HG03095 (cell line): Measurements from ENCODE around the gene GAGE12J.
"Not testable (repeated sequence)": the region's sequence is repeated elsewhere in the genome, so short reads cannot be mapped to it uniquely, and the experiment has no call there.

Source experiments
- ATAC-seq: cut with Tn5 transposase; IDR thresholded peaks from one replicate; pipeline ENCODE4 v1.9.1; 2021; ENCODE audit warnings: moderate library complexity; ENCODE audit not compliant: unreplicated experiment

The GAGE12J gene, protein sequence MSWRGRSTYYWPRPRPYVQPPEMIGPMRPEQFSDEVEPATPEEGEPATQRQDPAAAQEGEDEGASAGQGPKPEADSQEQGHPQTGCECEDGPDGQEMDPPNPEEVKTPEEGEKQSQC

DNA sequence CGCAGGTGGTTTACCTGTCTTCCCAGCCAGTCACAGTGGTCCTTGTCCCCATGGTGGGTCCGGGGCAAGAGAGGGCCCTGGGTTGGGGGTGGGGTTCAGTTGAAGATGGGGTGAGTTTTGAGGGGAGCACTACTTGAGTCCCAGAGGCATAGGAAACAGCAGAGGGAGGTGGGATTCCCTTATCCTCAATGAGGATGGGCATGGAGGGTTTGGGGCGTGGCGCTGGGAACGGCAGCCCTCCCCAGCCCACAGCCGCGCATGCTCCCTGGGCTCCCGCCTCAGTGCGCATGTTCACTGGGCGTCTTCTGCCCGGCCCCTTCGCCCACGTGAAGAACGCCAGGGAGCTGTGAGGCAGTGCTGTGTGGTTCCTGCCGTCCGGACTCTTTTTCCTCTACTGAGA, at the start of gene GAGE12J:
Gene GAGE12J, plus strand, starts transcription at position 301 of the 400 bp plus-strand sequence. CDS start 1,157 bp downstream, outside the sequence.
- not testable (repeated sequence) for ATAC-seq

- no peak for ATAC-seq
Measured at GRCh38 chrX:49272421-49272820, 49.4 kb upstream of the GAGE12J start.

DNA sequence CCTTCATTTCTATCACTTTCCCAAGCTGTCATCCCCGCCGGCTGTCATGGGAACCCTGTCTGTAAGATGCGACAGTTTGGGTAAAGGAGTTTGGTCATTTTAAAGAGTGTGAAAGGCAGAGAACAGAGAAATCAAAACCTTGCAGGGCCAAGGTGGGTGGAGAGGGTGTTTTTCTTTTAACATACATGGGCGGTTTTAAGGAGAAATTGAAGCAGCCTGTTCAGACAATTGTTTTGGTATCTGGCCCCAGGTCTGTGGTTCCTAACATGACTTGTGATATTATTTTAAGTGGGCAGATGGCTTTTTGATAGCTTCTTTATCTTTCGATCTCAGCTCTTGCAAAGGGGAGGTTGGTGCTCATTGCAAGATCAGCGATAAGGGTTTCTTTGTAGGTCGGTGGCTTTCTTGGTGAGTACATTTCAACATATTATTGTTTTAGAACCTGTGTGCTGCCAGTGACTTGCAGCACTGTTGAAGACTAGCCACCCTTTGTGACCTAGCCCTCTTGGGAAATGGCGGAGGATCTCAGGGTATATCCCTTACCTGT, 48.6 kb upstream of the GAGE12J start:
- ATAC-seq = no peak

GRCh38 chrX:49276207-49276606, 45.6 kb upstream of the GAGE12J start:
- no peak for ATAC-seq

DNA sequence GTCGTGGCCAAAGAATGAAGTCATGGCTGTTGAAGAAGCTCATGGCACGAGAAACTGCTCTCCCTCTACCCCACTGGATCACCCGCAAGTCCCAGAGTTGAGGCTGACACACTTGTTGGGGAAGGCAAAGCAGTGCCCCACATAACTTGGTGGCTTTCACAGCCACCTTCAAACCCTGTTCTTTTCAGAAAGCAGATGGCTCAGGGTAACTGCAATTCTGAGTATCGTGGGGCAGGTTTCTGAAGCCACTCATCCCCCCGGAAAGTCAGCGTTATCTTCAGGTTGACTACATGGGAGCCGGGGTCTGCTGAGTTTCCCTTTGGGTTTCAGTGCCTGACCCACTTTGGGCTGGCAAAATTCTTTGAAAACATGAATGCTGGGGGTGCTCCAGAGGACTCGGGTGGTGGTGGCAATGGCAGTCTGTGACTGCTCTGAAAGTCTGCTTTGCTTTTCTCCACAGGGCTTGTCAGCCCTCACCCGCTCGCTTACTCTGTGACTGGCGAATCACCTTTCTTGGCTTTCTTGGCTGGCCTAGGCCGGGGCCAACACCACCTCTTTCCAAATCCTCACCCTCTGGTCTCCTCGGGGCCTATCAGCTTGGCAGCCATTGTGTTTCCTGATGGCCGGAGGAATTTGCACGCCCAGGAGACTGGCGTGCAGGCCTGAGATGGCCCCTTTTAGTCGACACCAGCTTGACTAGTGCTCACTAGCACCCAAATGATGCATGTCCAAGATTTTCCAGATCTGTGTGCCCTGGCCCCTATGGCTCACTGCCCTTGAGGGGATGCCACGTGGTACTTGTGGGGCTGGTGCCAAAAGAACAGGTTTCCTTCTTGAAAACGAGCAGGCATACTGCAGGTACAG, 44.9 kb upstream of the GAGE12J start:
- ATAC-seq = no peak

- ATAC-seq = no peak
Measured at GRCh38 chrX:49277535-49277830, 44.4 kb upstream of the GAGE12J start.

GRCh38 chrX:49278081-49278480, 43.8 kb upstream of the GAGE12J start:
- no peak for ATAC-seq

DNA sequence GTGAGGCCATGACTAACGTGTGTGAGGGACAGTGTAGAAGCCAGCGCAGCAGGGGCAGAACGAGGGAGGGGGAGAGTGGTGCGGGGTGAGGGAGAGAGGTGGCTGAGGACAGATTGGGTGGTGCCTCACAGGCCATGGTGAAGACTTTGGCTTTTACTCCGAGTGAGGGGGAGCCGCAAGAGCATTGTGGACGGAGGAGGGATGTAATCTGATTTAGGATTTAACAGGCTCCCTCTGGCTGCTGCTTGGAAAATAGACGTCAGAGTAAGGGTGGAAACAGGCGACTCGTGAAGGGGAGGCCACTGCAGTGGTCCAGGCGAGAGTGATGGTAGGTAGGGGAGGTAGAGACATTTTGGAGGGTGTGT, 39.2 kb upstream of the GAGE12J start:
- ATAC-seq = no peak

DNA sequence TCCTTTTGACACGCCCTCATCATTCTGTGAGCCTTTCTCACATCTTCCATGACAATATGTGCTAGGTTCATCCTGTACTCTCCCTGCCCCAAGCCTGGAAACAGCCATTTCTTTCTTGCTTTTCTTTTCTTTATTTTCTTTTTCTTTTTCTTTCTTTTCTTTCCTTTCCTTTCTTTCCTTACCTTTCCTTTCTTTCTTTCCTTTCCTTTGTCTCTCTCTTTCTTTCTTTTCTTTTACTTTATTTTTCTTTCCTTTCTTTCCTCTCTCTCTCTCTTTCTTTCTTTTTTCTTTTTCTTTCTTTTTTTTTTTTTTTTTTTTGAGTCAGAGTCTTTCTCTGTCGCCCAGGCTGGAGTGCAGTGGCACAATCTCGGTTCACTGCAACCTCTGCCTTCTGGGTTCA, 37.6 kb upstream of the GAGE12J start:
- no peak for ATAC-seq

DNA sequence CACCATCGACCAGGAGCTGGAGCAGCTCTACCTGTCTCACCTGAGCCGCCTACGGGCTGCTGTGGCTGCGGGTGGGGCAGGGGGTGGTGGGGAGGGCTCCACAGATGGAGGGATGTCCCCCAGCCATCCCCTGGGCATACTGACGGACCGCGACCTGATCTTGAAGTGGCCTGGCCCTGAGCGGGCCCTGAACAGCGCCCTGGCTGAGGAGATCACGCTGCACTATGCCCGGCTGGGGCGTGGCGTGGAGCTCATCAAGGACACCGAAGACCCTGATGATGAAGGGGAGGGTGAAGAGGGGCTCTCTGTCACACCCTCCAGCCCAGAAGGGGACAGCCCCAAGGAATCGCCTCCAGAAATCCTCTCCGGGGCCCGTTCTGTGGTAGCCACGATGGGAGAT, 35.7 kb upstream of the GAGE12J start:
- no peak for ATAC-seq

GRCh38 chrX:49286581-49286980, 35.3 kb upstream of the GAGE12J start:
- ATAC-seq = no peak

DNA sequence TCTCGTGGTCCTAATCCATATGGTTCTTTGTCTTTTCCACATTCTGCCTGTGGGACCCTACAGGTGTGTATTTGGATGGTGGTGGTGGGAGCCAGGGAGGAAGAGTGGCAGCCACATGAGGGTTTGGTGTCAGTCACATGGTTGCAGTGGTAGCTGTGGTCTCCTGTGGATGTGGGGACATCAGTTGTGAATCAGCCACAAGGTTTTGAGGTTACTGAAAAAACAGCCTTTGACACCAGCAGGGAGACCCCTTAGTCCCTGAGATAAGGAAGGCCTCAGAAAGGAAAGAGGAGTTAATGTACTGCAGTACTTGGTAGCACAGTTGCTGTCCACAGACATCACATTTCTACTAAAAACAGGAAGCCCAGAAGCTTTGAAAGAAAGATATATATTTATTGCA, 34.2 kb upstream of the GAGE12J start:
- ATAC-seq = no peak

GRCh38 chrX:49290215-49290614, 31.6 kb upstream of the GAGE12J start:
- no peak for ATAC-seq

DNA sequence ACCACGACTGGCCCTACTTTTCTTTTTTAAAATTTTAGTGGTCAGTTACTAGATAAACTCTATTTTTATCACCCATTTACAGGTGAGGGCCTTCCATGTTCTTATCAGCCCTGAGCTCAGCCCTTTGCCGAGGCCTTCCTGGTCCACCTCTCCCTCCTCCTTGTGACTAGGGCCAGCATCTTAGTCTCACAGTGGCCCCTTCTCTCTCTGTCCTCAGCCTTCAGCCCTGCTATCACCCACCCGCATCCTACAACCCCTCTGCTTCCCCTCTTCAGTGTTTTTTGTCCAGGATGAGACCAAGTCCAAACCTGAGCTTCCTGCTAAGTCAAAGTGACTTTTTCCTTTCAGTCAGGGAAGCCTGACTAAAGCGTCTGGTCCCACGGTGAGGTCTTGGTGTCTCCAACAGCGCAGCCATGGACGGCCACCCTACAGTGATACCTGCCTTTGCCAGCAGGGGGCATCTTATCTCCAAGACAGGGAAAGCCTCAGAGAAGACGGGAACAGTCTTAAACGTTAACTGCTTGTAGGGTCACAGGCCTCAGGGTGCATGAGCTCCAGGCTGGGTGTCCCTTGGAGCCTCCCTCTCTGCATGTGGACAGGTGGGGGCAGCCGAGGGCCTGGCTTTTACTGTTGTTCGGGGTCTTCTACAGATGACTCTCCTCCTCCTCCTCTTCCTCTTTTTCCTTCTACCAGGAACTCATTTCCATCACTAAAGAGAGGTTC, 30.1 kb upstream of the GAGE12J start:
- peak; percentile 66 for ATAC-seq

- ATAC-seq = no peak
Measured at GRCh38 chrX:49292400-49293362, 29.2 kb upstream of the GAGE12J start.

DNA sequence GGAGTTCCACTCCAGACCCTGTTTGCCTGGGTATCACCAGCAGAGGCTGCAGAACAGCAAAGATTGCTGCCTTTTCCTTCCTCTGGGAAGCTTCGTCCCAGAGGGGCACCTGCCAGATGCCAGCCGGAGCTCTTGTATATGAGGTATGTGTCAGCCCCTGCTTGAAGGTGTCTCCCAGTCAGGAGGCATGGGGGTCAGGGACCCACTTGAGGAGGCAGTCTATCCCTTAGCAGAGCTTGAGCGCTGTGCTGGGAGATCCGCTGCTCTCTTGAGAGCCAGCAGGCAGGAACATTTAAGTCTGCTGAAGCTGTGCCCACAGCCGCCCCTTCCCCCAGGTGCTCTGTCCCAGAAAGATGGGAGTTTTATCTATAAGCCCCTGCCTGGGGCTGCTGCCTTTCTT, 22.5 kb upstream of the GAGE12J start:
- not testable (repeated sequence) for ATAC-seq

DNA sequence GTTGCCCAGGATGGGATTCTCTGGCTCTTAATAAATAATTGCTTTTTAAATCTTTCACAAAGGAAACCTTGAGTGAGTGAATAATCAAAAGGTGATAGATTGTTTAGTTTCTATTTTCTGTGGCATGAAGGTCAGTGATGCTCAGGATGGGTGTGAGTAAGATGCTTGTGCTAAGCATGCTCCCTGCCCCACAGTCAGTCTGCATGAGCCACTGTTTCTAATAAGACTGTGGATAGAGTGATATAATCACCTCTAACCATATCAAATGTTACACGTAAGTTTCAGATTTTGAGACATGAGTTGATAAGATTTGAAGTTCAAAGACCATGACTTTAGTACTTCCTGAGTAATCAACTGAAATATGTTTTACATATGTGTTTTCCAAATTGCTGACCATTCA, 21.1 kb upstream of the GAGE12J start:
- no peak for ATAC-seq

- no peak for ATAC-seq
Measured at GRCh38 chrX:49303346-49303745, 18.5 kb upstream of the GAGE12J start, which contains the start of gene GAGE10. TSS of gene GAGE10 (plus strand) at chrX:49303646. CDS start at chrX:49304860, 1,214 bp downstream.

- ATAC-seq = not testable (repeated sequence)
Measured at GRCh38 chrX:49307775-49308174, 14.1 kb upstream of the GAGE12J start.

DNA sequence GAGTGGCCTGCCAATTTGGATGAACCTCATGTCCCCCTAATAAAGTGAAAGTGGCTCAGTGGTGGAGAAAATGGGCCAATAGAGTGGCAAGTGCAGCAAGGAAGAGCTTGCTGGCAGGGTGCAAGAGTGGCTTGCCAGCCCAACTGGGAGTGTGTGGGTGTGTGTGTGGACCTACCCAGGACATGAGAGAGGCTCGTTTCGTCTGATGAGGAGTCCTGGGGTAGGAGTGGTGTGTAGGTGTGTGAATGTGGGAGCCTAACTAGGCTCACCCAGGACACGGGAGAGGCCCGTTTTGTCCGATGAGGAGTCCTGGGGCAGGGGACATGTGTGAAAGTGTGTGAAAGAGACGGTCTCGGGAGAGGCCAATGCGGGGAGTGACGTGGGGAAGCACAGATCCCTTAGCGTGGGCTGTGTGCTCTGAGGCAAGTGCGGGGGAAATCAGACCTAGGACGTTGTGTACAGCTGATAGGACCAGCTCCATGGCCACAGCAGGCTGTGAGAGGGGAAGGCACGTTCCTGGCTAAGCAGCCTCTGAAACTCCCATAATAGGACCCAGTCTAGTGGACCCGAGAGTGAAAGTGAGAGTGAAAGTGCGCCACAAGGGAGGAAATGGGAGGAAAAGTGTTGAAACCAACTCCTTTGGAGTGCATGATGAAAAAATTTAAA, 13.1 kb upstream of the GAGE12J start:
- no peak for ATAC-seq
